Measurements from ENCODE around the gene SLC8A1.

SLC8A1 gene

GRCh38 chr2:40448476-40449079 is 3.3 kb downstream of the SLC8A1 start:
- H3K27ac Mint-ChIP-seq, result no peak overlapping the region
- H3K4me1 Mint-ChIP-seq (ENCODE audit: low read depth), result peaks cover 15% of the 10 kb centered on the region
- H3K36me3 Mint-ChIP-seq (ENCODE audit: low read depth), result no peaks in the 10 kb centered on the region

GRCh38 chr2:40445467-40445866 is 6.4 kb downstream of the SLC8A1 start:
- Mint-ChIP-seq H3K9me3 (no peaks in the 10 kb centered on the region), H3K27ac (no peak overlapping the region), H3K4me3 (no peak overlapping the region), H3K27me3 (peaks cover 21% of the 10 kb centered on the region), H3K4me1 (ENCODE audit: low read depth) (peaks cover 13% of the 10 kb centered on the region), H3K36me3 (ENCODE audit: low read depth) (no peaks in the 10 kb centered on the region)

More at GRCh38 chr2:40448476-40449079, 3.3 kb downstream of the SLC8A1 start:
- Mint-ChIP-seq H3K4me3 (no peak overlapping the region), H3K27me3 (peaks cover 46% of the 10 kb centered on the region), H3K9me3 (no peaks in the 10 kb centered on the region)

- H3K4me1 Mint-ChIP-seq (ENCODE audit: low read depth), result peaks cover 12% of the 10 kb centered on the region
- no peak overlapping the region for H3K4me3 Mint-ChIP-seq
- H3K27me3 Mint-ChIP-seq, result no peaks in the 10 kb centered on the region
- H3K36me3 Mint-ChIP-seq (ENCODE audit: low read depth), result no peaks in the 10 kb centered on the region
- H3K9me3 Mint-ChIP-seq, result no peaks in the 10 kb centered on the region
- H3K27ac Mint-ChIP-seq, result no peak overlapping the region
These were observed 11.1 kb downstream of the SLC8A1 start for GRCh38 chr2:40440835-40441234.

- Mint-ChIP-seq H3K4me1 (ENCODE audit: low read depth) (peaks cover 12% of the 10 kb centered on the region), H3K9me3 (no peaks in the 10 kb centered on the region), H3K4me3 (no peak overlapping the region), H3K27ac (no peak overlapping the region), H3K27me3 (no peaks in the 10 kb centered on the region), H3K36me3 (ENCODE audit: low read depth) (no peaks in the 10 kb centered on the region)
These were observed 12.4 kb downstream of the SLC8A1 start for GRCh38 chr2:40439473-40439872.

- Mint-ChIP-seq H3K36me3 (ENCODE audit: low read depth) (no peaks in the 10 kb centered on the region), H3K4me1 (ENCODE audit: low read depth) (peaks cover 7% of the 10 kb centered on the region), H3K27ac (no peak overlapping the region), H3K4me3 (no peak overlapping the region), H3K27me3 (no peaks in the 10 kb centered on the region), H3K9me3 (no peaks in the 10 kb centered on the region)
These were observed 15.8 kb downstream of the SLC8A1 start for GRCh38 chr2:40436093-40436475.

GRCh38 chr2:40435426-40436092 is 16.3 kb downstream of the SLC8A1 start:
- Mint-ChIP-seq H3K4me3 (no peak overlapping the region), H3K27ac (no peak overlapping the region), H3K27me3 (no peaks in the 10 kb centered on the region), H3K9me3 (no peaks in the 10 kb centered on the region), H3K36me3 (ENCODE audit: low read depth) (no peaks in the 10 kb centered on the region), H3K4me1 (ENCODE audit: low read depth) (peaks cover 2% of the 10 kb centered on the region)

GRCh38 chr2:40434731-40435271 is 17.1 kb downstream of the SLC8A1 start:
- H3K9me3 Mint-ChIP-seq, result no peaks in the 10 kb centered on the region
- no peak overlapping the region for H3K27ac Mint-ChIP-seq
- H3K4me3 Mint-ChIP-seq, result no peak overlapping the region
- H3K36me3 Mint-ChIP-seq (ENCODE audit: low read depth), result no peaks in the 10 kb centered on the region
- H3K27me3 Mint-ChIP-seq, result no peaks in the 10 kb centered on the region
- no peaks in the 10 kb centered on the region for H3K4me1 Mint-ChIP-seq (ENCODE audit: low read depth)

- Mint-ChIP-seq H3K27me3 (no peaks in the 10 kb centered on the region), H3K4me3 (no peak overlapping the region), H3K27ac (no peak overlapping the region), H3K9me3 (no peaks in the 10 kb centered on the region), H3K36me3 (ENCODE audit: low read depth) (no peaks in the 10 kb centered on the region), H3K4me1 (ENCODE audit: low read depth) (no peaks in the 10 kb centered on the region)
These were observed 18.2 kb downstream of the SLC8A1 start for GRCh38 chr2:40433736-40434135.

- H3K27me3 Mint-ChIP-seq, result no peaks in the 10 kb centered on the region
These were observed 18.9 kb downstream of the SLC8A1 start for GRCh38 chr2:40432921-40433483.

GRCh38 chr2:40431600-40431955 is 20.3 kb downstream of the SLC8A1 start:
- Mint-ChIP-seq H3K4me1 (ENCODE audit: low read depth) (no peaks in the 10 kb centered on the region), H3K9me3 (no peaks in the 10 kb centered on the region), H3K27me3 (no peaks in the 10 kb centered on the region), H3K4me3 (no peak overlapping the region), H3K27ac (no peak overlapping the region), H3K36me3 (ENCODE audit: low read depth) (no peaks in the 10 kb centered on the region)

More at GRCh38 chr2:40432921-40433483, 18.9 kb downstream of the SLC8A1 start:
- Mint-ChIP-seq H3K4me1 (ENCODE audit: low read depth) (no peaks in the 10 kb centered on the region), H3K9me3 (no peaks in the 10 kb centered on the region), H3K27ac (no peak overlapping the region), H3K36me3 (ENCODE audit: low read depth) (no peaks in the 10 kb centered on the region), H3K4me3 (no peak overlapping the region)

GRCh38 chr2:40430776-40431599 is 20.9 kb downstream of the SLC8A1 start:
- Mint-ChIP-seq H3K9me3 (no peaks in the 10 kb centered on the region), H3K36me3 (ENCODE audit: low read depth) (no peaks in the 10 kb centered on the region), H3K27me3 (no peaks in the 10 kb centered on the region), H3K4me3 (no peak overlapping the region), H3K27ac (no peak overlapping the region), H3K4me1 (ENCODE audit: low read depth) (no peaks in the 10 kb centered on the region)

GRCh38 chr2:40428439-40428838 is 23.5 kb downstream of the SLC8A1 start:
- H3K36me3 Mint-ChIP-seq (ENCODE audit: low read depth), result no peaks in the 10 kb centered on the region
- no peaks in the 10 kb centered on the region for H3K27me3 Mint-ChIP-seq
- H3K27ac Mint-ChIP-seq, result no peak overlapping the region
- H3K4me3 Mint-ChIP-seq, result no peak overlapping the region
- no peaks in the 10 kb centered on the region for H3K9me3 Mint-ChIP-seq
- H3K4me1 Mint-ChIP-seq (ENCODE audit: low read depth), result no peaks in the 10 kb centered on the region

- peaks cover 4% of the 10 kb centered on the region for H3K27me3 Mint-ChIP-seq
- no peak overlapping the region for H3K4me3 Mint-ChIP-seq
- no peaks in the 10 kb centered on the region for H3K4me1 Mint-ChIP-seq (ENCODE audit: low read depth)
- no peaks in the 10 kb centered on the region for H3K36me3 Mint-ChIP-seq (ENCODE audit: low read depth)
- no peak overlapping the region for H3K27ac Mint-ChIP-seq
- H3K9me3 Mint-ChIP-seq, result no peaks in the 10 kb centered on the region
These were observed 30.1 kb downstream of the SLC8A1 start for GRCh38 chr2:40421631-40422297.

- Mint-ChIP-seq H3K27ac (no peak overlapping the region), H3K4me3 (no peak overlapping the region), H3K4me1 (ENCODE audit: low read depth) (no peaks in the 10 kb centered on the region), H3K9me3 (no peaks in the 10 kb centered on the region), H3K36me3 (ENCODE audit: low read depth) (no peaks in the 10 kb centered on the region), H3K27me3 (peaks cover 4% of the 10 kb centered on the region)
These were observed 31.4 kb downstream of the SLC8A1 start for GRCh38 chr2:40420478-40420877.

Data from stimulated activated naive CD8-positive, alpha-beta T cell treated with anti-CD3 and anti-CD28 coated beads, Interleukin-15, Interleukin-2, amounts not matched to agents 100 ng/mL and 50 ng/mL, for 24 hours (primary cell).